Rectal smooth muscle tissue (tissue), 1 donor: ENCODE data around the gene TSPO.
"Not testable (repeated sequence)": the region's sequence is repeated elsewhere in the genome, so short reads cannot be mapped to it uniquely, and the experiment has no call there.

Experiments used
- H3K27ac ChIP-seq: one replicate; pipeline ENCODE4 v1.7.0; 2013; ENCODE audit warnings: low read depth, low read length, inconsistent platforms
- H3K27me3 ChIP-seq: one replicate; pipeline ENCODE4 v1.7.0; 2013; ENCODE audit warnings: low read length; ENCODE audit not compliant: control insufficient read depth, insufficient read depth
- H3K36me3 ChIP-seq: one replicate; pipeline ENCODE4 v1.7.0; 2013; ENCODE audit warnings: low read length; ENCODE audit not compliant: control insufficient read depth, insufficient read depth
- H3K4me1 ChIP-seq: one replicate; pipeline ENCODE4 v1.7.0; 2013; ENCODE audit warnings: low read length; ENCODE audit not compliant: control insufficient read depth, insufficient read depth
- H3K4me3 ChIP-seq: one replicate; pipeline ENCODE4 v1.7.0; 2013; ENCODE audit warnings: low read length
- H3K9ac ChIP-seq: one replicate; pipeline ENCODE4 v1.7.0; 2013; ENCODE audit warnings: low read length

Gene TSPO

DNA sequence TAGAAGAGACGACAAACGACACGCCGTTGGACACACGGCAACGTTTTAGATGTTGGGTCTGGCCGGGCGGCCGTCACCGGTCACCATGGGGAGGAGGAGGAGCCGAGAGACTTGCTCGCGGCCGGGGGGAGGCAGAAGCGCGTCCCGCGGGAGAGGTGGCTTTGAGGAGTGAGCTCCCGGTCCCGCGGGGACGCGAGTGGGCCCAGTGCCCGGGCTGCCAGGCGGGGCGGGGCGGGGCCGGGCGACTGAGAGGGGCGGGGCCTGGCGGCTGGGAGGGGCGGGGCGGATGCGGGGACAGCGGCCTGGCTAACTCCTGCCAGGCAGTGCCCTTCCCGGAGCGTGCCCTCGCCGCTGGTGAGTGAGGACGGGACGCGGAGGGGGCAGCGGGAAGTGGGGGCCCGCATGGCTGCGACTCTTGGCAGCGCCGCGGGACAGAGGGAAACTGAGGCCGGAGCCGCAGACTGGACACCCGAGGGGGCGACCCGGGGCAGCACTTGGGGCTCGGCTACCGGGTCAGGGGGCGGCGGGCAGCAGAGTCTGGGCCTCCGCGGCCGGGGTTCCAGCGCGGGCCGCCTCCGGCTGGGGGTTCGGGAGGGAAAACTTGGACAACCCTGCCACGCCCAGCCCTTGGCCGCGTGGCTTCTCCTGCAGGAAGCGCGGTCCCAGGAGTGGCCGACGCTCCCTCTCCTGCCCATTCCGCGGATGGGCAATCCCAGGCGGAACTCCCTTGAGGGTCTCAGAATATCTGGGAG is at the start of gene TSPO:
TSPO (plus strand) TSS at position 309 of the 752 bp plus-strand sequence. CDS start 7,680 bp downstream, outside the sequence.
- Histone ChIP-seq H3K36me3 (no peaks in the 10 kb centered on the region), H3K27ac (peak within 1 kb of the TSS; percentile 69), H3K4me1 (peaks cover 12% of the 10 kb centered on the region), H3K4me3 (peak within 1 kb of the TSS; percentile 77), H3K9ac (peak within 1 kb of the TSS; percentile 80), H3K27me3 (no peaks in the 10 kb centered on the region)

DNA sequence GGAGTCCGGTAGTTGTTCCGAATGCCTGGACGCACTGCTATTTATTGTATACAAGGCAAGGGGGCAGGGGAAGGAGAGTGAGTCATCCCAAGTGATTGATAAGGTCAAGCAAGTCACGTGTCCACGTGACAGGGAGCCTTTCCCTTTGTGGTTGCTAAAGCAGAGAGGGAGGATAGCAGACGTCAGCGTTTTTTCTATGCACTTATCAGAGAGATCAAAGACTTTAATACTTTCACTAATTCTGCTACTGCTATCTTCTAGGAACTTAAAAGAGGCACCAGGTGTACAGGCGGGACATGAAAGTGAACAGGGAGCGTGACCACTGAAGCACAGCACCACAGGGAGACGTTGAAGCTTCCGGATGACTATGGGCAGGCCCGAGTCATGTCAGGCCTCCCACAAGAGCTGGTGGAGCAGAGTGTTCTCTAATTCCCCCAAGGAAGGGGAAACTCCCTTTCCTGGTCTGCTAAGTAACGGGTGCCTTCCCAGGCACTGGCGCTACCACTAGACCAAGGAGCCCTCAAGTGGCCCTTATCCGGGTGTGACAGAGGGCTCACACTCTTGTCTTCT is 47.2 kb upstream of the TSPO start:
- H3K27ac ChIP-seq, H3K9ac ChIP-seq: not testable (repeated sequence)

DNA sequence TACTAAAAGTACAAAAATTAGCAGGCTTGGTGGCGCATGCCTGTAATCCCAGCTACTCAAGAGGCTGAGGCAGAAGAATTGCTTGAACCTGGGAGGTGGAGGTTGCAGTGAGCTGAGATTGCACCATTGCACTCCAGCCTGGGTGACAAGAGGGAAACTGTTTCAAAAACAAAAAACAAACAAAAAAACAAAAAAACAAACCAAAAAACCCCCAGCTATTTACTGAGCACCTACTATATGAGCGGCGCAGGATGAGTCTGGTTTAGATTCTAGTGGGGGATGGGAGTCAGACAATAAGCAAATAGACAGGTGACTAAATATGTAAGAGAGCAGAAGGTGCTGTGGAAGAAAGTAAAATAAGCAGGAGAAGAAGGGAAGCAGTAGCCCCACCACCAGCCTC is 46.4 kb upstream of the TSPO start:
- H3K4me3 ChIP-seq, H3K27ac ChIP-seq, H3K27me3 ChIP-seq, H3K4me1 ChIP-seq, H3K36me3 ChIP-seq, H3K9ac ChIP-seq: not testable (repeated sequence)

More for the DNA sequence above, 47.2 kb upstream of the TSPO start:
- not testable (repeated sequence) for H3K36me3 ChIP-seq, H3K4me3 ChIP-seq, H3K4me1 ChIP-seq, H3K27me3 ChIP-seq

DNA sequence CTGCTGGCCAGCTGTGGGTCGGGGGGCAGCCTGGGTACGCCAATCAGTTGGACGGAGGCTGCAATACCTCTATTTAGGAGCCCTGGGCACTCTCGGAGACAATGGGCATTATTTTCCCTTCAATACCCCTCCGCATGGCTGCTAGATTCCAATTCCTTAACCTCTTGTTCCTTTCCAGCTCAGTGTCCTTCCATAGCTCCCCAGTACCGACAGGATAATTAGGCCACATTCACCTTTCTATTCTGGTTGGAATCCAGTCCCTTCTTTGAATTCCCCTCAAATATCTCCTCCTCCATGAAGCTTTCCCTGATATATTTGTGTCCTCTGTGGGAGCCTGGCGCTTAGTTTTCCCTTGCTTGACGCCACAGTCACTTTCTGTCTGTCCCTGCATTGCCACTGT is 45.1 kb upstream of the TSPO start:
- Histone ChIP-seq H3K36me3 (no peaks in the 10 kb centered on the region), H3K4me3 (no peak overlapping the region), H3K27me3 (no peaks in the 10 kb centered on the region), H3K4me1 (no peaks in the 10 kb centered on the region), H3K27ac (no peak overlapping the region), H3K9ac (no peak overlapping the region)

- Histone ChIP-seq H3K4me3 (no peak overlapping the region), H3K27me3 (peaks cover 5% of the 10 kb centered on the region), H3K27ac (no peak overlapping the region), H3K36me3 (no peaks in the 10 kb centered on the region), H3K4me1 (no peaks in the 10 kb centered on the region), H3K9ac (no peak overlapping the region)
Observed at GRCh38 chr22:43109511-43109910, 41.8 kb upstream of the TSPO start.

DNA sequence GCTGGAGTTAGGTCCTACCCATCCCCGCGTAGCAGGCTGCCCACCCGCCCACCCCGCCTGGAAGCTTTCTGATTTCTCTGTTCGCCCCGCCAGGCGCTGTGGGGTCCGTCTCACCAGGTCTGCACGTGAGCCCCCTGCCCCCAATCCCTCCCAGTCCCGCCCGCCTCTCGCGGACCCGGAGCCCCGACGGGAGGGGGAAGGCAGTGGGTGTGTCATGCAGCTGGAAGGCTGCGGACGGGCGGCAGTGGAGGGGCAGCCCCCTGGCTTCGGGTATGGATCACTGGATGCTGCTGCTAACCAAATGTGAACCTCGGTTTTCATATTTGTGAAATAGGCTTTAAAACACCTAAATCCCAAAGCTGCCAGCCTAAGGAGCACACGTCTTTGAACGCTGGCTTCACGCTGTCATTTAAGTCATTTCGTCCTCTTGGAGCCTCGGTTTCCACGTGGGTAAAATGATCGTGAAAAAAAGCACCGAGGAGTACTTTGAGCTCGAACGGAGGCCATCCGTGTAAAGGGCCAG is 41.4 kb upstream of the TSPO start:
- H3K4me3 ChIP-seq: peak overlapping the region; percentile 67
- no peak overlapping the region for H3K9ac ChIP-seq
- peaks cover 5% of the 10 kb centered on the region for H3K27me3 ChIP-seq
- no peaks in the 10 kb centered on the region for H3K36me3 ChIP-seq
- H3K4me1 ChIP-seq: no peaks in the 10 kb centered on the region
- H3K27ac ChIP-seq: no peak overlapping the region

DNA sequence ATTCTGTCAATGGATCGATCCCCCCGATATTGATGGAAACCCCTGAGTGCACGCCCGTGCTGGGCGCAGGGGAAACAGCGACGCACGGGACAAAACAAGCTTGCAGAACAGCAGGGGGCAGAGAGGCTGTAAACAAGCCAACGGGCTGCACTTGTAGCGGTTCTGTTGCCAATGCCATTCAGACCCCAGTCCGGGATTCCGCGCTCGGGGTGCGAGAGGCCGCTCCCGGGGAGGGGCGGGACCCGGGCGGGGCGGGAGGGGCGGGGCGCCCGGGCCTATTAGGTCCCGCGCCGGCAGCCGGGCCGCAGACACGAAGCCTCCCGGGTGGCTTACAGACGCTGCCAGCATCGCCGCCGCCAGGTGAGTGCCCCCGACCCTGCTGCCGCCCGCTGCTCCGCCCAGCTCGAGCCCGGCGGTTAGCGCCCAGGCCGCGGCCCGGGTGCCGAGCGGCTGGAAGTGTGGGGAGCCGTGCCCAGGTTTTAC is 40.9 kb upstream of the TSPO start, which contains the start of gene BIK:
BIK (plus strand) TSS at position 307 of the 483 bp plus-strand sequence. CDS start 13,273 bp downstream, outside the sequence.
- Histone ChIP-seq H3K36me3 (no peaks in the 10 kb centered on the region), H3K27ac (no peak within 1 kb of the TSS), H3K4me3 (peak within 1 kb of the TSS; percentile 76), H3K27me3 (peaks cover 5% of the 10 kb centered on the region), H3K9ac (peak within 1 kb of the TSS; percentile 53), H3K4me1 (no peaks in the 10 kb centered on the region)

DNA sequence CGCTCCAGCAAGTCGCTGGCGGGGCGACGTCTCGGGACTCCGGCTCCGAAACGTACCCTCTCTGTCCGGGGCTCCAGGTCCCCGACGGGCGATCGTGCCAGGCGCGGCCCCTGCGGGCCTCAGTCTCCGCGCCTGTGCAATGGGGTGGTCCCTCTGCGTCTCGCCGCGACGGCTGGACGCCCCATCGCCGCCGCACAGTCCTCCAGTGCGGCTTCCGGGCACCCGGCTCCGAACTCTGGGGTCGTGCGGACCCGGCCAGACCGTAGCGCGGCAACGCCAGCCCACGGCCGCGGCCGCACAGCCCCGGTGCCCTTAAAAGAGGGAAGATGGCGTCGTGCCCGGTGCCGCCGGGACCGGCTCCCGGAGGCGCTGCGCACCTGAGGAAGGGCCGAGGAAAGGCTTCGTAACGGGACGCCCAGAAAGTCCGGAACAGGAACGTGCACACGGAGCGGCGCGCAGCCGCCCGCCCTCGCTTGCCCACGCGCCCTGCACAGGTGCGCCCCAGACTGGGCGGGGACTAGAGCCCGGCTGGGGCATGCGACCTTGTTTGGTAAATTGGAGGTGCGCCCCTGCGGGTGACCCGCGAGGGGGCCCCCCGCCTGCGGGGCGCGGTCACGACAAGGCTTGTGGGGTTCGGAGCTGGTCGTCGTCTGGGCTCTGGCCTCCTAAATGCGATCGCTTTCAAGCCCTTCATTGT is 40.3 kb upstream of the TSPO start:
- Histone ChIP-seq H3K27me3 (peaks cover 5% of the 10 kb centered on the region), H3K4me3 (peak overlapping the region; percentile 76), H3K4me1 (no peaks in the 10 kb centered on the region), H3K27ac (no peak overlapping the region), H3K36me3 (no peaks in the 10 kb centered on the region), H3K9ac (peak overlapping the region; percentile 53)

DNA sequence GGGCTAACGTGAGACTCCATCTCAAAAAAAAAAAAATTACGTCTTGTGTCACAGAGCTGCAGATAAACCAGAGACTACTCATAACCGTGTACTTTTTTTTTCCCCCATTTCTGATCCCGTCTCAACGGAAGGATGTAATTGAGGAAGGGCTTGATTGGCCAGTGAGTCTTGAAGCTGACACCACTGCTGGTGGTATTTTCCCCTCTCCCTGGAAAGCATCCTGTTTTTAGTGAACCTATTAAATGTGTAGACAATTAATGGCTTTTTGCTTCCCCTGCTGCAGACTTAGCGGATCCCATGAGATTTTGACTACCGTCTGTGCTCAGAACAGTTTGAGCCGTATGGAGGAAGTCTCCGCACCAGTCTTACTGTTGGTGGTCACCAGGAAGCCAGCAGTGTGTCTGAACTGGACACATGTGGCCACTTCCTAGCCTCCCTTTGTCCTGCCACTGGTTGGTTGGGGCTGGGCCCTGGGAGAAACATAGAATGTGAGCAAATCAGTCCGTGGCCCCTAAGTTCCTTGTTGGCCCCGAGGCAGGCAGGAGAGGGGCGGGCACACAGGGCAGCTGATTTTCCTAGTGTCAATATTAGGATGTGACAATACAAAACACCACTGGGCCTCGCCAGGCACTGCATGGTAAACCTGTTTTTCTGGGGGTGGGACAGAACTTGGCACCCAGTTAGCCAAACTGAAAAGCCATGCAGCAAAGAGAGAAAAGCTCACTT is 37.7 kb upstream of the TSPO start:
- peaks cover 5% of the 10 kb centered on the region for H3K27me3 ChIP-seq
- no peaks in the 10 kb centered on the region for H3K36me3 ChIP-seq
- no peak overlapping the region for H3K27ac ChIP-seq
- no peak overlapping the region for H3K4me3 ChIP-seq
- H3K4me1 ChIP-seq: no peaks in the 10 kb centered on the region
- no peak overlapping the region for H3K9ac ChIP-seq

DNA sequence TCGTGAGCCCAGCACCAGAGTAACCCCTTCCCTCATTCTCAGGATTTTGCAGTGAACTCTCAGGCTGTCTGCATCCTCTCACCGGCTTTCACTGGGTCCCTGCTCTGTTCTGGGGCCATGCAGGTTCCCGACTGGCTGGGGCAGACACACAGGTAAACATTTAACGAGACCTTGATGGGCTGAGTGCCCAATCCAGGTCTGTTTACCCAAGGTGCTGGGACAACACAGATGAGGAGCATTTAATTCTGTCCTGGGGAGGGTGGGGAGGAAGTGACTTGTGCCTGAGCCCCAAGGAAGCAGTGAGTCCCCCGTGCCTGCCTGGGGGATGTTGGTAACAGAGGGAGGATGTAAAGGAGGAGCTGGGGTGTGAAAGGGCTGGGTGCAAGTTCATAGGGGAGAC is 36.4 kb upstream of the TSPO start:
- Histone ChIP-seq H3K36me3 (no peaks in the 10 kb centered on the region), H3K4me3 (no peak overlapping the region), H3K27ac (no peak overlapping the region), H3K9ac (no peak overlapping the region), H3K4me1 (no peaks in the 10 kb centered on the region), H3K27me3 (peaks cover 5% of the 10 kb centered on the region)

DNA sequence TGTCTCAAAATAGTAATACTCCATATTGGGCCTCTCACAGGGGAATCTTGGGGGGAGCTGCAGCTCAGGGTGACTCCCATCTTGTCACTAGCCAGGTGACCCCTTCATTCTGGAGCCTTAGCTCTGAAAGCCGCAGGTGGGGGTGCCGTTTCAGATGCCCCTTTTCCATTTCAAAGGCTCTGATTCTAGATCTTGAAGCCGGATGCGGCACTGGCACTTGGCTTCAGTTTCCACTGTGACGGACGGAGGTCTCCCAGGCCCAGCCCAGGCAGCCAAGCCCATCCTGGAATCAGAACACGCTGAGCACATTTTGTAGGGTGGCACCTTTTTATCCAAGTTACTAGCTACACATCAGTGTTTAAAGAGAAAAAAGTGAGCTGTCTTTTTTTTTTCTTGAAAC is 34.4 kb upstream of the TSPO start:
- H3K4me1 ChIP-seq: no peaks in the 10 kb centered on the region
- H3K9ac ChIP-seq: no peak overlapping the region
- H3K36me3 ChIP-seq: no peaks in the 10 kb centered on the region

More for the DNA sequence above, 34.4 kb upstream of the TSPO start:
- Histone ChIP-seq H3K27me3 (peaks cover 2% of the 10 kb centered on the region), H3K4me3 (no peak overlapping the region), H3K27ac (no peak overlapping the region)
